H9 (cell line): ENCODE results near the gene C20orf144. TPM values are rescaled to one million over a fixed set of nuclear protein-coding genes. Genes with fewer than 3 reads are reported as not detected.
A peak's percentile ranks its signal among the peaks of the same experiment; 100 is the strongest.

Experiments used
- DNase-seq: peaks from one replicate; pipeline ENCODE4 v3.0.0-alpha.2; 2017
- H2AFZ ChIP-seq: one replicate; pipeline ENCODE4 v1.6.1; 2013; ENCODE audit warnings: mild to moderate bottlenecking, low read length, control low read depth, moderate library complexity
- H2AK5ac ChIP-seq: 2 replicates; pipeline ENCODE4 v1.6.1; 2013; ENCODE audit warnings: low read length, control low read depth, mixed read lengths; ENCODE audit not compliant: insufficient read length
- H2BK120ac ChIP-seq: one replicate; pipeline ENCODE4 v1.6.1; 2013; ENCODE audit warnings: low read depth, mild to moderate bottlenecking, low read length, control low read depth, inconsistent platforms; ENCODE audit not compliant: poor library complexity, severe bottlenecking
- H2BK12ac ChIP-seq: 2 replicates; pipeline ENCODE4 v1.6.1; 2013; ENCODE audit warnings: low read length, control low read depth, mixed read lengths, low read depth; ENCODE audit not compliant: insufficient read length
- H2BK15ac ChIP-seq: 2 replicates; pipeline ENCODE4 v1.6.1; 2013; ENCODE audit warnings: low read depth, low read length, control low read depth
- H2BK20ac ChIP-seq: one replicate; pipeline ENCODE4 v1.6.1; 2013; ENCODE audit warnings: low read depth, mild to moderate bottlenecking, low read length, control low read depth, inconsistent platforms; ENCODE audit not compliant: poor library complexity, severe bottlenecking
- H2BK5ac ChIP-seq: 2 replicates; pipeline ENCODE4 v1.6.1; 2013; ENCODE audit warnings: low read length, control low read depth, mixed read lengths; ENCODE audit not compliant: insufficient read length
- H3K14ac ChIP-seq: 2 replicates; pipeline ENCODE4 v1.6.1; 2013; ENCODE audit warnings: low read length, control low read depth; ENCODE audit not compliant: insufficient read depth
- H3K18ac ChIP-seq: 2 replicates; pipeline ENCODE4 v1.6.1; 2013; ENCODE audit warnings: low read depth, mild to moderate bottlenecking, mixed read lengths, low read length, control low read depth; ENCODE audit not compliant: insufficient read length
- H3K23ac ChIP-seq: 2 replicates; pipeline ENCODE4 v1.6.1; 2013; ENCODE audit warnings: low read length, control low read depth, mixed read lengths, low read depth; ENCODE audit not compliant: insufficient read length
- H3K23me2 ChIP-seq: 2 replicates; pipeline ENCODE4 v1.6.1; 2013; ENCODE audit warnings: low read depth, mild to moderate bottlenecking, mixed read lengths, low read length, control low read depth; ENCODE audit not compliant: insufficient read length, poor library complexity, severe bottlenecking
- H3K27ac ChIP-seq: 2 replicates; pipeline ENCODE4 v1.5.1; 2013; ENCODE audit warnings: low read length, control low read depth, mixed read lengths, low read depth; ENCODE audit not compliant: insufficient read length
- H3K27me3 ChIP-seq: 2 replicates; pipeline ENCODE4 v1.6.1; 2013; ENCODE audit warnings: low read length, control low read depth, inconsistent platforms; ENCODE audit not compliant: insufficient read depth
- H3K4ac ChIP-seq: 2 replicates; pipeline ENCODE4 v1.6.1; 2013; ENCODE audit warnings: low read depth, mild to moderate bottlenecking, control low read depth, inconsistent platforms, low read length, moderate library complexity
- H3K4me1 ChIP-seq: 2 replicates; pipeline ENCODE4 v1.6.1; 2013; ENCODE audit warnings: low read length, control low read depth, inconsistent platforms; ENCODE audit not compliant: insufficient read depth
- H3K4me2 ChIP-seq: 2 replicates; pipeline ENCODE4 v1.6.1; 2013; ENCODE audit warnings: low read length, control low read depth, mixed read lengths; ENCODE audit not compliant: insufficient read length, insufficient read depth
- H3K56ac ChIP-seq: 2 replicates; pipeline ENCODE4 v1.6.1; 2013; ENCODE audit warnings: low read depth, mild to moderate bottlenecking, mixed read lengths, low read length, control low read depth; ENCODE audit not compliant: insufficient read length
- H3K79me1 ChIP-seq: 2 replicates; pipeline ENCODE4 v1.6.1; 2013; ENCODE audit warnings: low read depth, mild to moderate bottlenecking, moderate library complexity, low read length, control low read depth, inconsistent platforms; ENCODE audit not compliant: insufficient read depth, poor library complexity, severe bottlenecking
- H3K79me2 ChIP-seq: 2 replicates; pipeline ENCODE4 v1.6.1; 2013; ENCODE audit warnings: low read length, control low read depth, inconsistent platforms; ENCODE audit not compliant: insufficient read depth
- H3K9ac ChIP-seq: 2 replicates; pipeline ENCODE4 v1.6.1; 2013; ENCODE audit warnings: low read length, control low read depth, mixed read lengths; ENCODE audit not compliant: insufficient read length; ENCODE audit errors: extremely low read depth
- H3K9me3 ChIP-seq: one replicate; pipeline ENCODE4 v1.6.1; 2013; ENCODE audit warnings: low read depth, low read length, inconsistent platforms; ENCODE audit not compliant: control insufficient read depth
- H3T11ph ChIP-seq: one replicate; pipeline ENCODE4 v1.6.1; 2013; ENCODE audit warnings: mild to moderate bottlenecking, low read length, control low read depth, inconsistent platforms
- H4K20me1 ChIP-seq: one replicate; pipeline ENCODE4 v1.6.1; 2013; ENCODE audit not compliant: control insufficient read depth, insufficient read length, insufficient read depth
- H4K5ac ChIP-seq: 2 replicates; pipeline ENCODE4 v1.6.1; 2013; ENCODE audit warnings: low read depth, mild to moderate bottlenecking, mixed read lengths, low read length, control low read depth; ENCODE audit not compliant: insufficient read length
- H4K8ac ChIP-seq: replicated peaks from 2 replicates; pipeline ENCODE4 v1.6.1; 2013; ENCODE audit warnings: low read length, control low read depth, mixed read lengths, low read depth; ENCODE audit not compliant: insufficient read length
- H4K91ac ChIP-seq: 2 replicates; pipeline ENCODE4 v1.6.1; 2013; ENCODE audit warnings: low read depth, mild to moderate bottlenecking, moderate library complexity, mixed read lengths, low read length, control low read depth; ENCODE audit not compliant: insufficient read length
- H3K27ac Mint-ChIP-seq, 3 experiments: 2 replicates in 2 of 3; 3 replicates in 1 of 3; pipeline ENCODE4 v1.8.0; 2020 to 2021; ENCODE audit warnings: mixed read lengths in 3 of 3, mild to moderate bottlenecking in 1 of 3, moderate library complexity in 1 of 3
- H3K27me3 Mint-ChIP-seq: 2 replicates; pipeline ENCODE4 v1.8.0; 2021; ENCODE audit warnings: low read depth, mild to moderate bottlenecking, moderate library complexity, mixed read lengths
- H3K36me3 Mint-ChIP-seq, 3 experiments: 2 replicates in 2 of 3; 3 replicates in 1 of 3; pipeline ENCODE4 v1.8.0; 2020 to 2021; ENCODE audit warnings: low read depth in 3 of 3, mixed read lengths in 3 of 3; ENCODE audit not compliant: insufficient read depth in 1 of 3
- H3K4me1 Mint-ChIP-seq, 2 experiments: 2 replicates each; pipeline ENCODE4 v1.8.0; 2020; ENCODE audit warnings: mixed read lengths in 2 of 2
- H3K4me3 Mint-ChIP-seq, 2 experiments: 2 replicates in 1 of 2; 3 replicates in 1 of 2; pipeline ENCODE4 v1.8.0; 2020 to 2021; ENCODE audit warnings: mild to moderate bottlenecking in 2 of 2, mixed read lengths in 2 of 2, moderate library complexity in 1 of 2
- H3K9me3 Mint-ChIP-seq, 2 experiments: 2 replicates in 1 of 2; 3 replicates in 1 of 2; pipeline ENCODE4 v1.8.0; 2020; ENCODE audit warnings: mild to moderate bottlenecking in 2 of 2, mixed read lengths in 2 of 2, moderate library complexity in 1 of 2
- CTCF ChIP-seq: fragments of 200-600 bp; sonication (generic); conservative IDR thresholded peaks from 3 replicates; pipeline ENCODE4 v1.8.0; 2021; ENCODE audit warnings: antibody characterized with exemption, mild to moderate bottlenecking
- WGBS: extraction: QIAGEN DNeasy Blood & Tissue Kit; methylation state at CpG from one replicate; pipeline ENCODE4 v1.1.7; 2013; ENCODE audit warnings: missing lambda C conversion rate, low lambda C conversion rate, mixed read lengths; ENCODE audit not compliant: insufficient read length; ENCODE audit errors: extremely low coverage; 5-methylcytosine and 5-hydroxymethylcytosine counted together
- total RNA-seq: library from RNA; stranded (reverse); gene quantifications from 2 replicates; pipeline ENCODE4 v1.2.1, GENCODE V29; 2021

Gene C20orf144
- total RNA-seq, 1 experiment from 2014 or later: 0.26 TPM

- Histone ChIP-seq H3K18ac (peak within 1 kb of the TSS; percentile 9), H3K27ac (no peak within 1 kb of the TSS), H3K9ac (peak within 1 kb of the TSS; percentile 53), H2BK120ac (no peak within 1 kb of the TSS), H3K79me2 (peaks cover 7% of the 10 kb centered on the region; the same call in 1 of the 2 replicates), H3K9me3 (no peaks in the 10 kb centered on the region), H4K20me1 (no peaks in the 10 kb centered on the region), H3K79me1 (no peaks in the 10 kb centered on the region), H3K4me2 (peak within 1 kb of the TSS; percentile 67), H2BK5ac (no peak within 1 kb of the TSS), H2AK5ac (no peak within 1 kb of the TSS), H3K4ac (no peak within 1 kb of the TSS), H2BK15ac (no peak within 1 kb of the TSS), H3K27me3 (no peaks in the 10 kb centered on the region), H3K14ac (peak within 1 kb of the TSS; percentile 51), H2BK12ac (no peak within 1 kb of the TSS), H3K23ac (no peak within 1 kb of the TSS), H4K8ac (no peak within 1 kb of the TSS), H3T11ph (no peak within 1 kb of the TSS), H4K91ac (no peak within 1 kb of the TSS), H2AFZ (no peak within 1 kb of the TSS), H3K23me2 (peaks cover 10% of the 10 kb centered on the region), H4K5ac (no peak within 1 kb of the TSS), H3K56ac (no peak within 1 kb of the TSS), H3K4me1 (no peaks in the 10 kb centered on the region), H2BK20ac (no peak within 1 kb of the TSS)
- Mint-ChIP-seq H3K36me3 (peaks cover 0 to 18% (median 6%) of the 10 kb centered on the region in 3 experiments; a peak in 4 of 7 replicates), H3K27me3 (peaks cover 48% of the 10 kb centered on the region), H3K4me1 (peaks cover 31 to 35% of the 10 kb centered on the region in 2 experiments), H3K27ac (peak within 1 kb of the TSS; percentile 76 to 95 (median 94); a peak in 6 of 7 replicates), H3K9me3 (no peaks in the 10 kb centered on the region), H3K4me3 (peak within 1 kb of the TSS; percentile 86 to 92)
- no CpG with 5 or more reads among the region's 101 CpGs for WGBS
- peak; percentile 51; the same call in 2 of the 3 replicates for TF ChIP-seq CTCF
- peak; percentile 97 for DNase-seq
These were observed 24.2 kb downstream of the C20orf144 start, which contains the start of gene E2F1 for GRCh38 chr20:33686100-33686983. E2F1 (minus strand) TSS chr20:33686385; CDS start chr20:33686264, 121 bp downstream.
